AG04450 (cell line): Measurements from ENCODE around the gene CCDC121. TPM values are rescaled to one million over a fixed set of nuclear protein-coding genes. Genes with fewer than 3 reads are reported as not detected.
A peak's percentile ranks its signal among the peaks of the same experiment; 100 is the strongest.

Experiments used
- CTCF ChIA-PET: fragments of 300-600, 350-600 bp; formaldehyde crosslinking; extraction: SDS; loops from one replicate; lab custom pipeline; 2022; ENCODE audit warnings: antibody characterized with exemption, inconsistent platforms; lab: Charles Lee
- POLR2A ChIA-PET: fragments of 350-600 bp; formaldehyde crosslinking; extraction: SDS; loops from one replicate; lab custom pipeline; 2021; ENCODE audit warnings: antibody characterized with exemption, inconsistent platforms; lab: Yijun Ruan, JAX
- DNase-seq: peaks from one replicate; pipeline ENCODE4 v3.0.0-alpha.2; 2011; ENCODE audit warnings: low read depth, low spot score
- H3K27ac ChIP-seq: one replicate; pipeline ENCODE4 v1.5.1; 2012; ENCODE audit warnings: low read depth, low read length, control low read depth
- H3K27me3 ChIP-seq: one replicate; pipeline ENCODE4 v1.6.0; 2012; ENCODE audit warnings: low read length; ENCODE audit not compliant: control insufficient read depth, insufficient read depth
- H3K4me3 ChIP-seq: 2 replicates; pipeline ENCODE4 v1.5.1; 2011; ENCODE audit warnings: mild to moderate bottlenecking, low read depth, low read length, control low read depth
- H3K9me3 ChIP-seq: 2 replicates; pipeline ENCODE4 v1.5.1; 2012; ENCODE audit warnings: low read length; ENCODE audit not compliant: control insufficient read depth, insufficient read depth
- polyA minus RNA-seq: library from RNA; depleted of rRNA, polyadenylated mRNA; stranded (reverse); fragments of >200 nt; gene quantifications from 2 replicates; pipeline ENCODE4 v1.2.3, GENCODE V29; 2011; rRNA and poly(A)+ RNA removed
- polyA plus RNA-seq: library from polyadenylated mRNA; depleted of rRNA; stranded (reverse); fragments of >200 nt; gene quantifications from 2 replicates; pipeline ENCODE4 v1.2.3, GENCODE V29; 2011; rRNA removed
- TF ChIP-seq, protein P1 (sequence below): IDR thresholded peaks from 2 replicates; pipeline ENCODE4 v1.5.1; 2011; ENCODE audit warnings: low read depth, low read length, control low read depth, inconsistent platforms

Gene CCDC121, protein sequence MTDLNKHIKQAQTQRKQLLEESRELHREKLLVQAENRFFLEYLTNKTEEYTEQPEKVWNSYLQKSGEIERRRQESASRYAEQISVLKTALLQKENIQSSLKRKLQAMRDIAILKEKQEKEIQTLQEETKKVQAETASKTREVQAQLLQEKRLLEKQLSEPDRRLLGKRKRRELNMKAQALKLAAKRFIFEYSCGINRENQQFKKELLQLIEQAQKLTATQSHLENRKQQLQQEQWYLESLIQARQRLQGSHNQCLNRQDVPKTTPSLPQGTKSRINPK
- polyA plus RNA-seq (1.7 and 1.8 TPM in 2 replicates), polyA minus RNA-seq (1.1 and 1.2 TPM in 2 replicates)

DNA sequence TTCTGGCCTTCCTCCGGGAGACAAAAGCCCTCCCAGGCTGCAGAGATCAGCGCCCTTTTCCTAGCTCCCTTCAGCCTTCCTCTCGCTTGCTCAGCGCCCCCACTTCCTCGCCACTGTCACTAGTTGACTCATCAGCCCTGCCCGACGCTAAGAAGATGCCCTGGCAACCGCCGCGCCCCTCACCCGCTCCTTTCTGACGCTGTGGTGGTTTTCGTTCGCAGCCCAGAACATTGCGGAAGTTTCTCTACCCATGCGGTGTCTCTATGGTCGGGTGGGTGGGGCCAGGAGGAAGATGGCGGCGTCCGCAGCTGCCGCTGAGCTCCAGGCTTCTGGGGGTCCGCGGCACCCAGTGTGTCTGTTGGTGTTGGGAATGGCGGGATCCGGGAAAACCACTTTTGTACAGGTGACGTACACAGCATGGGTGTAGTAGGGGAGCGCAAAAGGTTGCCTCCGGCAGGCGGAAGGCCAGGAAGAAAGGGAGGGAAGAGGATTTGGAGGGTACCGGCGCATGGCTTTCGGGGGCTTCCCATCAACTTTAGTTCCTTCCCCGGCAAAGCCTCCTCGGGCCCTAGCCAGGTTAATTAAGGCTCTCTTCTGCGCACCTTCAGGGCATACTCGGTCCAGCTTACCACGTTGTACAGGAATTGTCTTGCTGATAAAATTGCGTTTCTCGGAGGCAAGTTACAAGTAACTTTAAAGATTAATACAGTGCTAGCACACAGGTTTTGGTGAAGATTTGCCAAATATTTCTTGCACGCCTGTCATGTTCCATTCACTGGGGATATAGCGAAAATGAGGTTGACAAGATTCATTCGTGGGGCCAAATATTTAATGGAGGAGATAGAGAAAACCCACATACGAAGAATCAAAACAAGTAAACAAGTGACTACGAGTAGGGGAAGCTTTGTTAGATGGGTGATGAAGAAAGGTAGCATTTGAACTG is at the start of gene CCDC121, which contains the start of gene GPN1:
TSS of gene CCDC121 (minus strand) at position 246 of the 943 bp plus-strand sequence. CDS start 1,213 bp downstream, outside the sequence.
TSS of gene GPN1 (plus strand) at position 284 of the 943 bp plus-strand sequence. CDS start at position 293, 9 bp downstream.
- peak; percentile 77 for DNase-seq
- POLR2A ChIA-PET: interaction anchor here (0.6 to 2.2 kb wide), 8 partner anchors 34 to 272 kb away, joined by 3 to 10 read pairs (median 4); partner anchors contain the start of genes GTF3C2, NRBP1, PPM1G and SLC4A1AP
- TF ChIP-seq, protein P1, sequence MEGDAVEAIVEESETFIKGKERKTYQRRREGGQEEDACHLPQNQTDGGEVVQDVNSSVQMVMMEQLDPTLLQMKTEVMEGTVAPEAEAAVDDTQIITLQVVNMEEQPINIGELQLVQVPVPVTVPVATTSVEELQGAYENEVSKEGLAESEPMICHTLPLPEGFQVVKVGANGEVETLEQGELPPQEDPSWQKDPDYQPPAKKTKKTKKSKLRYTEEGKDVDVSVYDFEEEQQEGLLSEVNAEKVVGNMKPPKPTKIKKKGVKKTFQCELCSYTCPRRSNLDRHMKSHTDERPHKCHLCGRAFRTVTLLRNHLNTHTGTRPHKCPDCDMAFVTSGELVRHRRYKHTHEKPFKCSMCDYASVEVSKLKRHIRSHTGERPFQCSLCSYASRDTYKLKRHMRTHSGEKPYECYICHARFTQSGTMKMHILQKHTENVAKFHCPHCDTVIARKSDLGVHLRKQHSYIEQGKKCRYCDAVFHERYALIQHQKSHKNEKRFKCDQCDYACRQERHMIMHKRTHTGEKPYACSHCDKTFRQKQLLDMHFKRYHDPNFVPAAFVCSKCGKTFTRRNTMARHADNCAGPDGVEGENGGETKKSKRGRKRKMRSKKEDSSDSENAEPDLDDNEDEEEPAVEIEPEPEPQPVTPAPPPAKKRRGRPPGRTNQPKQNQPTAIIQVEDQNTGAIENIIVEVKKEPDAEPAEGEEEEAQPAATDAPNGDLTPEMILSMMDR: no peak
- peak within 1 kb of the TSS; percentile 89 for H3K27ac ChIP-seq
- no peaks in the 10 kb centered on the region for H3K9me3 ChIP-seq
- CTCF ChIA-PET: interaction anchor here (0.6 to 0.8 kb wide), 2 partner anchors 42 to 54 kb away, joined by 3 read pairs; no protein-coding TSS in a partner anchor
- peak within 1 kb of the TSS; percentile 97 for H3K4me3 ChIP-seq
- no peaks in the 10 kb centered on the region for H3K27me3 ChIP-seq

GRCh38 chr2:27672723-27673486 is 44.1 kb upstream of the CCDC121 start:
- ChIA-PET CTCF (interaction anchor here (5.6 kb wide), 1 partner anchor 10 kb away, joined by 42 read pairs; no protein-coding TSS in a partner anchor), POLR2A (no interaction called here)
- H3K27me3 ChIP-seq: no peaks in the 10 kb centered on the region
- DNase-seq: no peak
- H3K27ac ChIP-seq: no peak overlapping the region
- no peaks in the 10 kb centered on the region for H3K9me3 ChIP-seq
- TF ChIP-seq, protein P1: no peak
- no peak overlapping the region for H3K4me3 ChIP-seq

DNA sequence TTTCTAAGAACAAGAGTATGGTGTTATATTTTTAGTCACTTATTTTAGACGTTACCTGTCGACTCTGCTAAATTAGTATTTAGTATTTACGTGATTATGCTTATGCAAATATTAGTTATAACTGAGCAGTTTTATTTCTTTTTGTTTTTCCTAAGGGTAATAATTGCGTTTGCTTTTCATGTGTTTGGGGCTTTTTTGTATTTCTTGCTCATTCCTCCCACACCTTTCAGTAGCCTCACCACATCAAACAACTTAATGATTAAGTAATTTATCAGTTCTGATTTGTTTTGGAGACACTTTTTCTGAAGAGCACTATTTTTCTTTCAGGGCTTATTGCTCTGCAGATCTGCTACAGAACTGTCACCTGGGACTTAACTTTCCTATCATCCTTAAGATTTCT is 42.4 kb upstream of the CCDC121 start:
- H3K9me3 ChIP-seq: no peaks in the 10 kb centered on the region

GRCh38 chr2:27667446-27667845 is 38.6 kb upstream of the CCDC121 start:
- Histone ChIP-seq H3K27ac (no peak overlapping the region), H3K9me3 (0 out of 2 replicates have a peak, but pooled peaks cover 3% of the 10 kb centered on the region), H3K4me3 (no peak overlapping the region), H3K27me3 (no peaks in the 10 kb centered on the region)
- TF ChIP-seq, protein P1: no peak
- no peak for DNase-seq
- ChIA-PET POLR2A (no interaction called here), CTCF (interaction anchor here (5.9 kb wide), 1 partner anchor 15 kb away, joined by 51 read pairs; no protein-coding TSS in a partner anchor)

More for the DNA sequence above, 42.4 kb upstream of the CCDC121 start:
- Histone ChIP-seq H3K27ac (no peak overlapping the region), H3K4me3 (no peak overlapping the region), H3K27me3 (no peaks in the 10 kb centered on the region)
- TF ChIP-seq, protein P1: no peak
- POLR2A ChIA-PET: no interaction called here
- CTCF ChIA-PET: interaction anchor here (5.6 kb wide), 1 partner anchor 12 kb away, joined by 42 read pairs; no protein-coding TSS in a partner anchor
- DNase-seq: no peak
